Pancreas (tissue), 10 donors: ENCODE data around the gene VIP. TPM values are rescaled to one million over a fixed set of nuclear protein-coding genes. Genes with fewer than 3 reads are reported as not detected.

Experiments used
- ATAC-seq, 4 donors: fragments of 200-7000 bp; cut with Tn5 transposase; one replicate each; pipeline versions ENCODE4 v1.8.0 to v1.9.1; 2020; ENCODE audit warnings: mild to moderate bottlenecking in 4 of 4, moderate library complexity in 4 of 4
- DNase-seq, 6 donors: peaks; one replicate each; pipeline ENCODE4 v3.0.0-alpha.2; 2020
- FAIRE-seq: peaks from 2 replicates; lab custom pipeline; 2012; peaks lifted over from hg19 to GRCh38; lab: Jason Lieb, UNC
- H3K27ac ChIP-seq, 4 donors: fragments of 200-600 bp; sonication (generic); 1 replicate in 3 of 4; 2 replicates in 1 of 4; pipeline versions ENCODE4 v1.5.0 to v1.8.0; 2020
- H3K27me3 ChIP-seq, 4 donors: fragments of 200-600 bp; one replicate each; pipeline ENCODE4 v1.8.0; 2021
- H3K36me3 ChIP-seq, 3 donors: fragments of 200-600 bp; sonication (generic) in 1 of 3; one replicate each; pipeline versions ENCODE4 v1.5.0 to v1.8.0; 2020 to 2021
- H3K4me1 ChIP-seq, 3 donors: fragments of 200-600 bp; one replicate each; pipeline ENCODE4 v1.8.0; 2021
- H3K4me3 ChIP-seq, 4 donors: fragments of 200-600 bp; sonication (generic) in 2 of 4; one replicate each; pipeline versions ENCODE4 v1.5.0 to v1.8.0; 2020 to 2021
- H3K9me3 ChIP-seq, 4 donors: fragments of 200-600 bp; one replicate each; pipeline ENCODE4 v1.8.0; 2021
- CTCF ChIP-seq, 4 donors: fragments of 200-600 bp; sonication (generic) in 3 of 4; IDR thresholded peaks; one replicate each; pipeline versions ENCODE4 v1.5.0 to v1.8.0; 2021; ENCODE audit warnings: antibody characterized with exemption in 4 of 4
- intact Hi-C, 3 donors: fragments of 100-400 bp; cut with DNase I; formaldehyde crosslinking; loops; one replicate each; pipeline versions ENCODE4 v1.11.1 to v1.14.2; 2022
- polyA plus RNA-seq, 2 donors: library from polyadenylated mRNA; stranded (reverse); fragments of 200-250 nt; gene quantifications; one replicate each; pipeline ENCODE4 v1.2.3, GENCODE V29; 2013
- total RNA-seq, 6 donors: library from RNA; stranded (reverse); fragmentation: NEBNext Ultra II Directional in 4 of 6; extraction: Animal tissue kit (Norgen Biotek cat#: 25700) in 4 of 6; gene quantifications; one replicate each; pipeline versions ENCODE4 v1.2.1 to v1.2.4, GENCODE V29; 2021 to 2023
- donor health status: healthy with polysubstance abuse.
- donor health status: DM: no; HTN: no; CAD: no; lungs with moderate emphysema.
- donor health status: DM: no; HTN: no; CAD: no.
- donor health status: control.
- donor health status: control.
- donor health status: Bipolar disorder and iron deficiency.
- donor health status: DM: yes; HTN: yes; CAD: no.
- donor health status: DM: no; HTN: no; CAD: no.
- donor health status: DM: no; HTN: no; CAD: no.
- donor health status: DM: yes; HTN: yes; CAD: no.

Gene VIP
- total and polyA plus RNA-seq, 8 donors, result 0.12 to 28.1 (median 1.7) TPM; not detected in 1

GRCh38 chr6:152804150-152804549 lies 53.6 kb downstream of the VIP start:
- DNase-seq, result no peak
- FAIRE-seq, result no peak
- TF ChIP-seq CTCF (IDR thresholded peaks at IDR 0.05), result no peak
- Histone ChIP-seq H3K36me3 (no peaks in the 10 kb centered on the region), H3K4me3 (no peak overlapping the region), H3K4me1 (no peaks in the 10 kb centered on the region), H3K27me3 (no peaks in the 10 kb centered on the region), H3K27ac (no peak overlapping the region), H3K9me3 (no peaks in the 10 kb centered on the region)
- no peak for ATAC-seq
- intact Hi-C loops, result no loop called here

Other genes starting within 250 kb of the VIP start
- gene SYNE1, start 113.4 kb upstream of the VIP start, total RNA-seq, result 10 to 100 TPM; 39.1 to 56.2 (median 52.0) TPM
- gene SYNE1, start 113.4 kb upstream of the VIP start, polyA plus RNA-seq, result 10 to 100 TPM; 24.4 to 35.1 TPM
- gene MYCT1, start 52.9 kb upstream of the VIP start, total RNA-seq, result 1 to 10 TPM in 5 of 6 donors, under 1 TPM in 1; 0.93 to 2.3 (median 1.5) TPM
- 1 to 10 TPM; 2.0 to 3.2 TPM for gene MYCT1, start 52.9 kb upstream of the VIP start, polyA plus RNA-seq
- 1 to 10 TPM in 4 of 6 donors, under 1 TPM in 2; 0.87 to 3.2 (median 1.5) TPM for gene FBXO5, start 232.2 kb downstream of the VIP start, total RNA-seq
- 1 to 10 TPM in 1 of 2 donors, under 1 TPM in 1; 0.57 to 2.5 TPM for gene FBXO5, start 232.2 kb downstream of the VIP start, polyA plus RNA-seq